Psoas muscle (tissue), 8 donors: ENCODE results near the gene FUBP1. TPM values are rescaled to one million over a fixed set of nuclear protein-coding genes. Genes with fewer than 3 reads are reported as not detected.
A peak's percentile ranks its signal among the peaks of the same experiment; 100 is the strongest.

Experiments used
- ATAC-seq, 4 donors: fragments of 200-7000 bp; cut with Tn5 transposase; one replicate each; pipeline ENCODE4 v1.9.1; 2020; ENCODE audit warnings: moderate library complexity in 3 of 4, mild to moderate bottlenecking in 2 of 4
- DNase-seq, 2 donors: peaks; one replicate each; pipeline ENCODE4 v3.0.0-alpha.2; 2020
- H3K27ac ChIP-seq: fragments of 200-600 bp; one replicate; pipeline ENCODE4 v1.8.0; 2022
- H3K27me3 ChIP-seq, 3 donors: fragments of 200-600 bp in 1 of 3; one replicate each; pipeline versions ENCODE4 v1.6.1 to v1.8.0; 2013 to 2022; ENCODE audit warnings: low read length in 2 of 3, mild to moderate bottlenecking in 2 of 3, moderate library complexity in 1 of 3; ENCODE audit not compliant: insufficient read depth in 3 of 3
- H3K36me3 ChIP-seq, 2 donors: fragments of 200-600 bp in 1 of 2; one replicate each; pipeline versions ENCODE4 v1.6.1 to v1.8.0; 2013 to 2022; ENCODE audit warnings: low read depth in 1 of 2, mild to moderate bottlenecking in 1 of 2, moderate library complexity in 1 of 2; ENCODE audit not compliant: insufficient read depth in 1 of 2
- H3K4me1 ChIP-seq: fragments of 200-600 bp; one replicate; pipeline ENCODE4 v1.8.0; 2022
- H3K4me3 ChIP-seq: fragments of 200-600 bp; one replicate; pipeline ENCODE4 v1.8.0; 2022; ENCODE audit warnings: mild to moderate bottlenecking
- H3K9me3 ChIP-seq: fragments of 200-600 bp; one replicate; pipeline ENCODE4 v1.8.0; 2022
- CTCF ChIP-seq: fragments of 200-600 bp; IDR thresholded peaks from one replicate; pipeline ENCODE4 v1.8.0; 2022; ENCODE audit warnings: antibody characterized with exemption
- WGBS, 3 donors: extraction: QIAGEN DNeasy Blood & Tissue Kit; methylation state at CpG; one replicate each; pipeline versions ENCODE4 v1.1.6 to v1.1.7; 2013; 5-methylcytosine and 5-hydroxymethylcytosine counted together
- intact Hi-C, 2 donors: fragments of 100-400 bp; cut with DNase I; formaldehyde crosslinking; loops; one replicate each; pipeline versions ENCODE4 v1.11.0 to v1.14.2; 2022
- polyA plus RNA-seq, 3 donors: library from polyadenylated mRNA; stranded (reverse); fragments of 200-250 nt; gene quantifications; one replicate each; pipeline ENCODE4 v1.2.3, GENCODE V29; 2013
- total RNA-seq, 4 donors: library from RNA; stranded (reverse); fragmentation: NEBNext Ultra II Directional in 2 of 4; extraction: Animal tissue kit (Norgen Biotek cat#: 25700) in 2 of 4; gene quantifications; one replicate each; pipeline versions ENCODE4 v1.2.1 to v1.2.4, GENCODE V29; 2021 to 2023
- donor health status: healthy with polysubstance abuse.
- donor health status: DM: no; HTN: no; CAD: no; lungs with moderate emphysema.
- donor health status: Bipolar disorder and iron deficiency.
- donor health status: healthy.
- donor health status: DM: yes; HTN: yes; CAD: no.
- donor health status: DM: no; HTN: no; CAD: no.
- donor health status: DM: no; HTN: no; CAD: no.
- donor health status: DM: yes; HTN: yes; CAD: no.

Gene FUBP1
- total and polyA plus RNA-seq, 7 donors, result 24.1 to 72.1 (median 50.9) TPM

GRCh38 chr1:77945345-77945744 is 33.5 kb downstream of the FUBP1 start:
- H3K9me3 ChIP-seq, result no peaks in the 10 kb centered on the region
- H3K4me1 ChIP-seq, result no peaks in the 10 kb centered on the region
- H3K4me3 ChIP-seq, result no peak overlapping the region
- ATAC-seq, result peak in 3 of 4 donors; percentile 12 to 18 (median 13)
- 52 to 76% (median 61%) methylated on average over 2 of the region's 2 CpGs for WGBS, 3 donors
- TF ChIP-seq CTCF, result no peak
- H3K27me3 ChIP-seq, result no peaks in the 10 kb centered on the region
- H3K27ac ChIP-seq, result no peak overlapping the region
- no peak for DNase-seq
- peaks cover 3 to 100% of the 10 kb centered on the region in 2 donors for H3K36me3 ChIP-seq
- intact Hi-C loops, result no loop called here

GRCh38 chr1:77942400-77943140 is 36.3 kb downstream of the FUBP1 start:
- Histone ChIP-seq H3K9me3 (no peaks in the 10 kb centered on the region), H3K4me1 (no peaks in the 10 kb centered on the region), H3K36me3 (peaks cover 0 to 100% of the 10 kb centered on the region in 2 donors), H3K4me3 (no peak overlapping the region), H3K27me3 (no peaks in the 10 kb centered on the region), H3K27ac (no peak overlapping the region)
- TF ChIP-seq CTCF, result no peak
- ATAC-seq (no peak), DNase-seq (no peak)
- WGBS, 3 donors, result 80 to 96% (median 84%) methylated on average over 4 of the region's 4 CpGs
- intact Hi-C loops, result no loop called here

GRCh38 chr1:77940921-77941570 is 37.8 kb downstream of the FUBP1 start:
- no peak overlapping the region for H3K27ac ChIP-seq
- DNase-seq (no peak), ATAC-seq (no peak)
- H3K36me3 ChIP-seq, result peaks cover 0 to 100% of the 10 kb centered on the region in 2 donors
- H3K4me3 ChIP-seq, result no peak overlapping the region
- no peak for TF ChIP-seq CTCF
- intact Hi-C loops, result no loop called here
- 83 to 90% (median 89%) methylated on average over 4 of the region's 4 CpGs for whole genome bisulfite sequencing, 3 donors
- no peaks in the 10 kb centered on the region for H3K9me3 ChIP-seq
- H3K27me3 ChIP-seq, result no peaks in the 10 kb centered on the region
- no peaks in the 10 kb centered on the region for H3K4me1 ChIP-seq

GRCh38 chr1:77938651-77939050 is 40.2 kb downstream of the FUBP1 start:
- Histone ChIP-seq H3K4me3 (no peak overlapping the region), H3K4me1 (no peaks in the 10 kb centered on the region), H3K36me3 (peaks cover 0 to 100% of the 10 kb centered on the region in 2 donors), H3K27me3 (no peaks in the 10 kb centered on the region), H3K27ac (peak overlapping the region; percentile 10), H3K9me3 (no peaks in the 10 kb centered on the region)
- no peak for DNase-seq
- TF ChIP-seq CTCF, result no peak
- no peak for ATAC-seq
- intact Hi-C loops, result no loop called here
